OCI-LY7 (cell line): ENCODE data around the gene GDAP2.

Experiments
- CTCF ChIP-seq: fragments of 200-600 bp; sonication (generic); conservative IDR thresholded peaks from 2 replicates; pipeline ENCODE4 v1.5.1; 2014; ENCODE audit warnings: mild to moderate bottlenecking, antibody characterized with exemption, low read length, moderate library complexity, mixed read lengths
- EZH2phosphoT487 ChIP-seq: fragments of 200-600 bp; sonication (generic); IDR thresholded peaks from 2 replicates; pipeline ENCODE4 v1.6.1; 2018; ENCODE audit warnings: low read depth, borderline replicate concordance, mild to moderate bottlenecking, mixed run types, antibody characterized with exemption, low read length, moderate library complexity, mixed read lengths

DNA sequence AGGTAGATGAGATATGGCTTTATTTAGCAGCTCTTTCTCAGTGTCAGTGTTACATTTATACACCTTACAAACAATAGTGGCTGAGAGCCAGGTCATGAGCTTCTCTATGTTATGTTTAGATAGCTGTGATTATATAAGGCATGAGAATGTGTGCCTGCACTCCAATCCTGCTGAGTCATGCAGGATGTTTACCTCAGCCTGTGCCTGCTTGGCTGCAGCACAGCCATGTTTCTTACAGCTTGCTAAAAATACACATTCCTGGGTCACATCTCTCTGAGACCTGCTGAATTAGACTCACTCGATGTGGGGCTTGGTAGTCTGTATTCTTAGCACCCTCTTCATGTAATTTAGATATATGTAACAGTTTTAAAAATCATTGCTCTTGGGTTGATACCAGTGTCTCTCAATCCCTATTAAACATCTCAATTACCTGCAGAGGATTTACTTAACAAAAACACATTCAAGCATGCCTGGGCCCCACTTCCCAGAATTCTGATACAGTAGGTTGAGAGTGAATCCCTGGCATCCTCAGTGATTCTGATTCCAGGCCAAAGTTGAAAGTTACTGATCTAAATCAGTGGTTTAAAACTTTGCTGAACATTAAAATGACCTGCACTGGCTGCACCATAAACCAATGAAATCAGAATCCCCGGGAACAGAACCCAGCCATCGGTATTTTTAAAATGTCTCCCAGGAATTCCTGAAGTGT, 107.5 kb downstream of the GDAP2 start:
- TF ChIP-seq CTCF (no peak), EZH2phosphoT487 (no peak)
